Astrocyte (in vitro differentiated cells and primary cell): Measurements from ENCODE around the gene CAPN12. TPM values are rescaled to one million over a fixed set of nuclear protein-coding genes. Genes with fewer than 3 reads are reported as not detected.

Experiments used
- DNase-seq: peaks from one replicate; pipeline ENCODE4 v3.0.0-alpha.2; 2010; ENCODE audit warnings: low read depth
- FAIRE-seq: peaks from 2 replicates; lab custom pipeline; 2011; peaks lifted over from hg19 to GRCh38; lab: Jason Lieb, UNC
- H2AFZ ChIP-seq: 2 replicates; pipeline ENCODE4 v1.6.0; 2012; ENCODE audit warnings: low read depth, low read length, inconsistent platforms
- H3K27ac ChIP-seq: 2 replicates; pipeline ENCODE4 v1.5.1; 2011; ENCODE audit warnings: low read depth, low read length, inconsistent platforms
- H3K27me3 ChIP-seq: 2 replicates; pipeline ENCODE4 v1.6.0; 2011; ENCODE audit warnings: low read length, inconsistent platforms; ENCODE audit not compliant: insufficient read depth
- H3K36me3 ChIP-seq: 2 replicates; pipeline ENCODE4 v1.5.1; 2011; ENCODE audit warnings: low read length, inconsistent platforms; ENCODE audit not compliant: insufficient read depth
- H3K4me1 ChIP-seq: 2 replicates; pipeline ENCODE4 v1.5.1; 2011; ENCODE audit warnings: low read length, inconsistent platforms; ENCODE audit not compliant: insufficient read depth
- H3K4me2 ChIP-seq: 2 replicates; pipeline ENCODE4 v1.6.0; 2012; ENCODE audit warnings: low read length, inconsistent platforms
- H3K4me3 ChIP-seq: 2 replicates; pipeline ENCODE4 v1.5.1; 2011; ENCODE audit warnings: low read depth, mild to moderate bottlenecking, low read length, inconsistent platforms; ENCODE audit not compliant: insufficient read depth
- H3K79me2 ChIP-seq: 2 replicates; pipeline ENCODE4 v1.6.0; 2012; ENCODE audit warnings: mild to moderate bottlenecking, low read length, inconsistent platforms; ENCODE audit not compliant: insufficient read depth
- H3K9ac ChIP-seq: 2 replicates; pipeline ENCODE4 v1.6.0; 2012; ENCODE audit warnings: mild to moderate bottlenecking, low read length, inconsistent platforms
- H3K9me3 ChIP-seq: 2 replicates; pipeline ENCODE4 v1.5.1; 2012; ENCODE audit warnings: low read depth, mild to moderate bottlenecking, low read length, inconsistent platforms; ENCODE audit not compliant: insufficient read depth
- H4K20me1 ChIP-seq: 2 replicates; pipeline ENCODE4 v1.6.0; 2012; ENCODE audit warnings: low read length, inconsistent platforms; ENCODE audit not compliant: insufficient read depth
- H3K27ac Mint-ChIP-seq: one replicate; pipeline ENCODE4 v1.8.0; 2021; ENCODE audit warnings: mild to moderate bottlenecking, mixed read lengths; ENCODE audit not compliant: unreplicated experiment
- H3K27me3 Mint-ChIP-seq: one replicate; pipeline ENCODE4 v1.8.0; 2021; ENCODE audit warnings: low read depth, mixed read lengths; ENCODE audit not compliant: unreplicated experiment
- H3K36me3 Mint-ChIP-seq: one replicate; pipeline ENCODE4 v1.8.0; 2021; ENCODE audit warnings: low read depth, mixed read lengths; ENCODE audit not compliant: unreplicated experiment
- H3K4me1 Mint-ChIP-seq: one replicate; pipeline ENCODE4 v1.8.0; 2021; ENCODE audit warnings: low read depth, mixed read lengths; ENCODE audit not compliant: unreplicated experiment
- H3K4me3 Mint-ChIP-seq: one replicate; pipeline ENCODE4 v1.8.0; 2021; ENCODE audit warnings: mild to moderate bottlenecking, moderate library complexity, mixed read lengths; ENCODE audit not compliant: unreplicated experiment
- H3K9me3 Mint-ChIP-seq: one replicate; pipeline ENCODE4 v1.8.0; 2021; ENCODE audit warnings: mild to moderate bottlenecking, mixed read lengths; ENCODE audit not compliant: unreplicated experiment
- EZH2 ChIP-seq: IDR thresholded peaks from 2 replicates; pipeline ENCODE4 v1.6.1; 2012; ENCODE audit warnings: mild to moderate bottlenecking, low read length, inconsistent platforms; ENCODE audit not compliant: insufficient read depth
- total RNA-seq: library from RNA; stranded (reverse); gene quantifications from 2 replicates; pipeline ENCODE4 v1.2.1, GENCODE V29; 2021
- TF ChIP-seq, protein P1 (sequence below): IDR thresholded peaks from 2 replicates; pipeline ENCODE4 v1.5.1; 2011; ENCODE audit warnings: low read depth, mild to moderate bottlenecking, inconsistent platforms, low read length, moderate library complexity; ENCODE audit not compliant: insufficient read depth

The CAPN12 gene
- total RNA-seq, 1 donor from 2014 or later = 4.6 TPM

DNA sequence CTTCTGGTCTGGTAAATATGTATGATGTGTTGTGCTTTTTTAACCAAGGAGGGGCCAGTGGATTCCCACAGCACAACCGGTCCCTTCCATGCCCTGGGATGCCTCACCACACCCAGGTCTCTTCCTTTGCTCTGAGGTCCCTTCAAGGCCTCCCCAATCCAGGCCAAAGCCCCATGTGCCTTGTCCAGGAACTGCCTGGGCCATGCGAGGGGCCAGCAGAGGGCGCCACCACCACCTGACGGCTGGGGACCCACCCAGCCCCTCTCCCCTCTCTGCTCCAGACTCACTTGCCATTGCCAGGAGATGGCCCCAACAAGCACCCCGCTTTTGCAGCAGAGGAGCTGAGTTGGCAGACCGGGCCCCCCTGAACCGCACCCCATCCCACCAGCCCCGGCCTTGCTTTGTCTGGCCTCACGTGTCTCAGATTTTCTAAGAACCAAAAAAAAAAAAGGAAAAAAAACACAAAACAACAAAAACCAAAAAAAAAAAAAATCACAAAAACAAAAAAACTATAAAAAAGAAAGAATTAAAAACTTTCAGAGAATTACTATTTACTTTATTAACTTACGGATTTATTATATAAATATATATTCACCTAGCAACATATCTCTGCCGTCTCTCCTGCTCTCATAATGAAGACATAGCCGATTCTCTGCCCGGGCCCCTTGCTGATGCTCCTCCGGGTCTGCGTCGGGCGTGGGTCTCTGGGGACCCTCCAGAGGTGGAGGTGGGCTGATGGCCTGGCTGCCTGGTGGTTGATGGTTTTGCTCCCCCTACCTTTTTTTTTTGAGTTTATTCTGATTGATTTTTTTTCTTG lies 14.4 kb downstream of the CAPN12 start:
- Mint-ChIP-seq H3K27ac (peak overlapping the region; percentile 81), H3K9me3 (no peaks in the 10 kb centered on the region), H3K4me3 (peak overlapping the region; percentile 45), H3K36me3 (peaks cover 23% of the 10 kb centered on the region), H3K4me1 (no peaks in the 10 kb centered on the region), H3K27me3 (no peaks in the 10 kb centered on the region)
- no peak overlapping the region for H3K4me2 ChIP-seq
- DNase-seq (no peak), FAIRE-seq (no peak)
- H3K36me3 ChIP-seq = peaks cover 40% of the 10 kb centered on the region
- H3K4me1 ChIP-seq = peaks cover 28% of the 10 kb centered on the region
- no peak overlapping the region for H3K27ac ChIP-seq
- no peak overlapping the region for H3K9ac ChIP-seq
- H3K9me3 ChIP-seq = no peaks in the 10 kb centered on the region
- H3K79me2 ChIP-seq = peaks cover 21% of the 10 kb centered on the region
- no peak overlapping the region for H2AFZ ChIP-seq
- no peak for TF ChIP-seq EZH2
- TF ChIP-seq, protein P1, sequence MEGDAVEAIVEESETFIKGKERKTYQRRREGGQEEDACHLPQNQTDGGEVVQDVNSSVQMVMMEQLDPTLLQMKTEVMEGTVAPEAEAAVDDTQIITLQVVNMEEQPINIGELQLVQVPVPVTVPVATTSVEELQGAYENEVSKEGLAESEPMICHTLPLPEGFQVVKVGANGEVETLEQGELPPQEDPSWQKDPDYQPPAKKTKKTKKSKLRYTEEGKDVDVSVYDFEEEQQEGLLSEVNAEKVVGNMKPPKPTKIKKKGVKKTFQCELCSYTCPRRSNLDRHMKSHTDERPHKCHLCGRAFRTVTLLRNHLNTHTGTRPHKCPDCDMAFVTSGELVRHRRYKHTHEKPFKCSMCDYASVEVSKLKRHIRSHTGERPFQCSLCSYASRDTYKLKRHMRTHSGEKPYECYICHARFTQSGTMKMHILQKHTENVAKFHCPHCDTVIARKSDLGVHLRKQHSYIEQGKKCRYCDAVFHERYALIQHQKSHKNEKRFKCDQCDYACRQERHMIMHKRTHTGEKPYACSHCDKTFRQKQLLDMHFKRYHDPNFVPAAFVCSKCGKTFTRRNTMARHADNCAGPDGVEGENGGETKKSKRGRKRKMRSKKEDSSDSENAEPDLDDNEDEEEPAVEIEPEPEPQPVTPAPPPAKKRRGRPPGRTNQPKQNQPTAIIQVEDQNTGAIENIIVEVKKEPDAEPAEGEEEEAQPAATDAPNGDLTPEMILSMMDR = peak; percentile 50
- no peaks in the 10 kb centered on the region for H3K27me3 ChIP-seq
- H3K4me3 ChIP-seq = no peak overlapping the region
- peaks cover 66% of the 10 kb centered on the region for H4K20me1 ChIP-seq

DNA sequence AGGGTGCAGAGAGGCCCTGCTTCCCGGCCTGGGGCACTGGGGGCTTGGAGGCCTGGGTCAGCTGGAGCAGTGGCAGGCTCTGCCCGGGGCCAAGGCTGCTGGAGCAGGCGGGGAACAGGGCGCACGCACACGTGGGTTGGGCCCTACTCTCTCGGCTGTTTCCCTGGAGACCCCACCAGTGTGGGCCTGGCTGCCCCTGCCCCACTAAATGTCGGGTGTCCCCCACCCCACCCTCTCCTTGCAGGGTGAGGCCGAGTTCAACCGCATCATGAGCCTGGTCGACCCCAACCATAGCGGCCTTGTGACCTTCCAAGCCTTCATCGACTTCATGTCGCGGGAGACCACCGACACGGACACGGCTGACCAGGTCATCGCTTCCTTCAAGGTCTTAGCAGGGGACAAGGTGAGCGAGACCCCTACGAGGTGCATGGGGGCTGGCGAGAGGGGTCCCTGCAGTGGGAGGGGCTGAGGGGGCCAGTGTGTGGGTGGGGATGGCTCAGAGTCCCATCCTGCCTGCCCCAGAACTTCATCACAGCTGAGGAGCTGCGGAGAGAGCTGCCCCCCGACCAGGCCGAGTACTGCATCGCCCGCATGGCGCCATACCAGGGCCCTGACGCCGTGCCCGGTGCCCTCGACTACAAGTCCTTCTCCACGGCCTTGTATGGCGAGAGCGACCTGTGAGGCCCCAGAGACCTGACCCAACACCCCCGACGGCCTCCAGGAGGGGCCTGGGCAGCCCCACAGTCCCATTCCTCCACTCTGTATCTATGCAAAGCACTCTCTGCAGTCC lies 15.3 kb downstream of the CAPN12 start:
- Histone ChIP-seq H3K36me3 (peaks cover 42% of the 10 kb centered on the region), H3K4me1 (peaks cover 19% of the 10 kb centered on the region), H4K20me1 (peaks cover 62% of the 10 kb centered on the region), H3K4me2 (no peak overlapping the region), H3K9ac (no peak overlapping the region), H3K79me2 (peaks cover 25% of the 10 kb centered on the region), H3K27me3 (no peaks in the 10 kb centered on the region), H3K4me3 (no peak overlapping the region), H3K9me3 (no peaks in the 10 kb centered on the region), H2AFZ (no peak overlapping the region), H3K27ac (no peak overlapping the region)
- Mint-ChIP-seq H3K9me3 (no peaks in the 10 kb centered on the region), H3K27me3 (no peaks in the 10 kb centered on the region), H3K4me1 (no peaks in the 10 kb centered on the region), H3K36me3 (peaks cover 23% of the 10 kb centered on the region), H3K4me3 (no peak overlapping the region), H3K27ac (peak overlapping the region; percentile 34)
- TF ChIP-seq EZH2 = no peak
- TF ChIP-seq, protein P1 = no peak
- FAIRE-seq = no peak
- no peak for DNase-seq
